Astrocyte of the cerebellum (primary cell): ENCODE data around the gene FBLN2.

ENCODE experiments used
- DNase-seq: peaks from one replicate; pipeline ENCODE4 v3.0.0-alpha.2; 2011; ENCODE audit warnings: low read depth
- H3K4me3 ChIP-seq: 2 replicates; pipeline ENCODE4 v1.5.1; 2011; ENCODE audit warnings: mild to moderate bottlenecking, low read depth, low read length, moderate library complexity
- CTCF ChIP-seq: IDR thresholded peaks from 2 replicates; pipeline ENCODE4 v1.5.1; 2012; ENCODE audit warnings: low read length, low read depth, moderate library complexity, mild to moderate bottlenecking; ENCODE audit errors: missing control alignments
- in situ Hi-C: cut with HindIII; loops from 2 replicates; pipeline ENCODE4 v1.10.0; 2017; ENCODE audit warnings: low sequenced_read_pairs

FBLN2 gene

GRCh38 chr3:13656584-13657301, 107.8 kb downstream of the FBLN2 start:
- no peak for TF ChIP-seq CTCF
- no peak for DNase-seq
- in situ Hi-C loops = no loop called here
- no peak overlapping the region for H3K4me3 ChIP-seq

- TF ChIP-seq CTCF = peak; percentile 91
- no peak overlapping the region for H3K4me3 ChIP-seq
- no peak for DNase-seq
- in situ Hi-C loops = no loop called here
Observed at GRCh38 chr3:13657660-13658435, 108.9 kb downstream of the FBLN2 start.

GRCh38 chr3:13658681-13659080, 109.8 kb downstream of the FBLN2 start:
- H3K4me3 ChIP-seq = no peak overlapping the region
- in situ Hi-C loops = no loop called here
- TF ChIP-seq CTCF = no peak
- DNase-seq = no peak

- TF ChIP-seq CTCF = no peak
- in situ Hi-C loops = no loop called here
- DNase-seq = no peak
- H3K4me3 ChIP-seq = no peak overlapping the region
Observed at GRCh38 chr3:13659221-13659969, 110.5 kb downstream of the FBLN2 start.

- in situ Hi-C loops = no loop called here
- H3K4me3 ChIP-seq = no peak overlapping the region
- TF ChIP-seq CTCF = no peak
- no peak for DNase-seq
Observed at GRCh38 chr3:13660042-13660874, 111.3 kb downstream of the FBLN2 start.

GRCh38 chr3:13661121-13661520, 112.2 kb downstream of the FBLN2 start:
- in situ Hi-C loops = no loop called here
- no peak overlapping the region for H3K4me3 ChIP-seq
- DNase-seq = no peak
- TF ChIP-seq CTCF = no peak
